Keratinocyte (primary cell): ENCODE data around the gene TMEM50B. TPM values are rescaled to one million over a fixed set of nuclear protein-coding genes. Genes with fewer than 3 reads are reported as not detected.

Source experiments
- DNase-seq: peaks from one replicate; pipeline ENCODE4 v3.0.0-alpha.2; 2011; ENCODE audit warnings: low read depth, missing footprints, low spot score
- FAIRE-seq: peaks from 2 replicates; lab custom pipeline; 2011; peaks lifted over from hg19 to GRCh38; lab: Jason Lieb, UNC
- H2AFZ ChIP-seq: 2 replicates; pipeline ENCODE4 v1.6.0; 2012; ENCODE audit warnings: low read length, control low read depth, inconsistent platforms; ENCODE audit not compliant: control insufficient read depth
- H3K27ac ChIP-seq: 2 replicates; pipeline ENCODE4 v1.5.1; 2011; ENCODE audit warnings: low read length; ENCODE audit not compliant: control insufficient read depth, insufficient read depth
- H3K27me3 ChIP-seq: 3 replicates; pipeline ENCODE4 v1.6.0; 2011; ENCODE audit warnings: low read length; ENCODE audit not compliant: control insufficient read depth, insufficient read depth; ENCODE audit errors: extremely low read depth
- H3K36me3 ChIP-seq, 2 experiments: 2 replicates in 1 of 2; 3 replicates in 1 of 2; pipeline ENCODE4 v1.5.1; 2011; ENCODE audit warnings: low read length in 2 of 2, mild to moderate bottlenecking in 1 of 2; ENCODE audit not compliant: control insufficient read depth in 2 of 2, insufficient read depth in 2 of 2; ENCODE audit errors: extremely low read depth in 1 of 2
- H3K4me1 ChIP-seq: 3 replicates; pipeline ENCODE4 v1.5.1; 2011; ENCODE audit warnings: low read length; ENCODE audit not compliant: control insufficient read depth, insufficient read depth; ENCODE audit errors: extremely low read depth
- H3K4me2 ChIP-seq: 3 replicates; pipeline ENCODE4 v1.6.0; 2011; ENCODE audit warnings: low read depth, low read length; ENCODE audit not compliant: control insufficient read depth, insufficient read depth; ENCODE audit errors: extremely low read depth
- H3K4me3 ChIP-seq, 3 experiments: fragments of 200-600 bp in 1 of 3; sonication (generic) in 1 of 3; 2 replicates in 2 of 3; 3 replicates in 1 of 3; pipeline ENCODE4 v1.5.1; 2011 to 2016; ENCODE audit warnings: low read length in 3 of 3, mild to moderate bottlenecking in 3 of 3, control low read depth in 2 of 3, inconsistent platforms in 1 of 3, low read depth in 1 of 3, mixed read lengths in 1 of 3, mixed run types in 1 of 3, moderate library complexity in 1 of 3; ENCODE audit not compliant: control insufficient read depth in 2 of 3, insufficient read depth in 2 of 3; ENCODE audit errors: extremely low read depth in 1 of 3
- H3K79me2 ChIP-seq: 2 replicates; pipeline ENCODE4 v1.6.0; 2012; ENCODE audit warnings: low read length; ENCODE audit not compliant: control insufficient read depth, insufficient read depth
- H3K9ac ChIP-seq: 3 replicates; pipeline ENCODE4 v1.6.0; 2011; ENCODE audit warnings: low read length; ENCODE audit not compliant: control insufficient read depth, insufficient read depth; ENCODE audit errors: extremely low read depth
- H3K9me1 ChIP-seq: 3 replicates; pipeline ENCODE4 v1.6.0; 2011; ENCODE audit warnings: low read length; ENCODE audit not compliant: control insufficient read depth, insufficient read depth; ENCODE audit errors: extremely low read depth
- H3K9me3 ChIP-seq: 2 replicates; pipeline ENCODE4 v1.5.1; 2012; ENCODE audit warnings: low read depth, low read length; ENCODE audit not compliant: control insufficient read depth
- H4K20me1 ChIP-seq: 3 replicates; pipeline ENCODE4 v1.6.0; 2011; ENCODE audit warnings: low read length; ENCODE audit not compliant: control insufficient read depth, insufficient read depth; ENCODE audit errors: extremely low read depth
- EZH2 ChIP-seq: IDR thresholded peaks from one replicate; pipeline ENCODE4 v1.6.1; 2012; ENCODE audit warnings: inconsistent platforms, mild to moderate bottlenecking, low read length, moderate library complexity
- dilution Hi-C: fragments of 300-500 bp; cut with MboI; formaldehyde crosslinking; loops from one replicate; pipeline ENCODE4 v1.7.0; 2020; ENCODE audit warnings: low sequenced_read_pairs; ENCODE audit not compliant: extremely low pct_ligation_motif_present
- polyA plus RNA-seq, 5 experiments: library from polyadenylated mRNA; depleted of rRNA in 3 of 5; stranded (reverse) in 3 of 5; stranded (forward) in 1 of 5; unstranded in 1 of 5; fragments of >200 nt; gene quantifications; 1 replicate in 1 of 5; 2 replicates in 3 of 5; 3 replicates in 1 of 5; pipeline versions ENCODE4 v1.2.1 to v1.2.3, GENCODE V29; 2011 to 2012; ENCODE audit warnings: missing spikeins in 2 of 5, low read depth in 1 of 5, low replicate concordance in 1 of 5
- TF ChIP-seq, protein P1 (sequence below), 3 experiments: IDR thresholded peaks in 1 of 3; conservative IDR thresholded peaks in 1 of 3; optimal IDR thresholded peaks in 1 of 3; 2 replicates in 2 of 3; 3 replicates in 1 of 3; pipeline versions ENCODE3 to v1.5.1; 2011; ENCODE audit warnings: low read length in 3 of 3, mild to moderate bottlenecking in 3 of 3, moderate library complexity in 2 of 3, control low read depth in 1 of 3, inconsistent platforms in 1 of 3; ENCODE audit not compliant: insufficient read depth in 2 of 3; ENCODE audit errors: extremely low read depth in 1 of 3

The TMEM50B gene
- polyA plus RNA-seq, 1 donor (not counting 4 experiments of a cell fraction or from before 2014, with no cell fraction given): 39.7 TPM

GRCh38 chr21:33514229-33514628, 34.5 kb upstream of the TMEM50B start:
- Histone ChIP-seq H3K4me1 (no peaks in the 10 kb centered on the region), H2AFZ (no peak overlapping the region), H3K79me2 (no peaks in the 10 kb centered on the region), H3K4me3 (no peak overlapping the region), H3K36me3 (peaks cover 23 to 52% of the 10 kb centered on the region in 2 experiments), H3K27ac (no peak overlapping the region), H3K4me2 (no peak overlapping the region), H3K27me3 (no peaks in the 10 kb centered on the region), H3K9me1 (no peaks in the 10 kb centered on the region), H3K9me3 (no peaks in the 10 kb centered on the region), H4K20me1 (no peaks in the 10 kb centered on the region), H3K9ac (no peak overlapping the region)
- no peak for DNase-seq
- FAIRE-seq: no peak
- TF ChIP-seq, protein P1, sequence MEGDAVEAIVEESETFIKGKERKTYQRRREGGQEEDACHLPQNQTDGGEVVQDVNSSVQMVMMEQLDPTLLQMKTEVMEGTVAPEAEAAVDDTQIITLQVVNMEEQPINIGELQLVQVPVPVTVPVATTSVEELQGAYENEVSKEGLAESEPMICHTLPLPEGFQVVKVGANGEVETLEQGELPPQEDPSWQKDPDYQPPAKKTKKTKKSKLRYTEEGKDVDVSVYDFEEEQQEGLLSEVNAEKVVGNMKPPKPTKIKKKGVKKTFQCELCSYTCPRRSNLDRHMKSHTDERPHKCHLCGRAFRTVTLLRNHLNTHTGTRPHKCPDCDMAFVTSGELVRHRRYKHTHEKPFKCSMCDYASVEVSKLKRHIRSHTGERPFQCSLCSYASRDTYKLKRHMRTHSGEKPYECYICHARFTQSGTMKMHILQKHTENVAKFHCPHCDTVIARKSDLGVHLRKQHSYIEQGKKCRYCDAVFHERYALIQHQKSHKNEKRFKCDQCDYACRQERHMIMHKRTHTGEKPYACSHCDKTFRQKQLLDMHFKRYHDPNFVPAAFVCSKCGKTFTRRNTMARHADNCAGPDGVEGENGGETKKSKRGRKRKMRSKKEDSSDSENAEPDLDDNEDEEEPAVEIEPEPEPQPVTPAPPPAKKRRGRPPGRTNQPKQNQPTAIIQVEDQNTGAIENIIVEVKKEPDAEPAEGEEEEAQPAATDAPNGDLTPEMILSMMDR (optimal IDR thresholded peaks at IDR 0.05 in 1 of 3, IDR thresholded peaks at IDR 0.05 in 1 of 3, conservative IDR thresholded peaks at IDR 0.05 in 1 of 3; ENCODE audit: extremely low read depth in 1 of 3, insufficient read depth in 2 of 3, low read length in 3 of 3): no peak
- no peak for TF ChIP-seq EZH2
- dilution Hi-C loops: no loop called here

- dilution Hi-C loops: no loop called here
- Histone ChIP-seq H3K9me1 (no peaks in the 10 kb centered on the region), H3K9me3 (no peaks in the 10 kb centered on the region), H3K4me1 (no peaks in the 10 kb centered on the region), H3K36me3 (peaks cover 23 to 41% of the 10 kb centered on the region in 2 experiments), H2AFZ (no peak overlapping the region), H4K20me1 (no peaks in the 10 kb centered on the region), H3K4me2 (no peak overlapping the region), H3K4me3 (no peak overlapping the region), H3K27ac (no peak overlapping the region), H3K79me2 (no peaks in the 10 kb centered on the region), H3K9ac (no peak overlapping the region), H3K27me3 (no peaks in the 10 kb centered on the region)
- DNase-seq (no peak), FAIRE-seq (no peak)
- TF ChIP-seq, protein P1 (optimal IDR thresholded peaks at IDR 0.05 in 1 of 3, IDR thresholded peaks at IDR 0.05 in 1 of 3, conservative IDR thresholded peaks at IDR 0.05 in 1 of 3; ENCODE audit: extremely low read depth in 1 of 3, insufficient read depth in 2 of 3, low read length in 3 of 3): no peak
- TF ChIP-seq EZH2: no peak
Observed at GRCh38 chr21:33512481-33512880, 32.7 kb upstream of the TMEM50B start.
